HCT116 (cell line): ENCODE measurements around the gene SLC9A2. TPM values are rescaled to one million over a fixed set of nuclear protein-coding genes. Genes with fewer than 3 reads are reported as not detected.

ENCODE experiments used
- ATAC-seq: fragments of 200-7000 bp; cut with Tn5 transposase; 2 replicates; pipeline ENCODE4 v1.9.1; 2020; ENCODE audit warnings: mild to moderate bottlenecking, moderate library complexity
- BruUV-seq: library from RNA; stranded (reverse); fragments of 400-500 nt; replicated peaks from 2 replicates; lab custom pipeline; 2021; lab: Mats Ljungman, UMichigan
- CTCF ChIA-PET: fragments of 300-600 bp; sonication (Branson Sonifier 250); formaldehyde crosslinking; loops from one replicate; lab custom pipeline; 2021; ENCODE audit warnings: antibody characterized with exemption; lab: Charles Lee
- POLR2A ChIA-PET: fragments of 300-600, 350-600 bp; sonication (Branson Sonifier 250); formaldehyde crosslinking; loops from one replicate; lab custom pipeline; 2021; ENCODE audit warnings: antibody characterized with exemption; lab: Charles Lee
- RAD21 ChIA-PET, 2 experiments: fragments of 300-600 bp; sonication (Branson Sonifier 250); formaldehyde crosslinking; loops; one replicate each; lab custom pipeline; 2023; ENCODE audit warnings: low total read pairs in 2 of 2; ENCODE audit not compliant: uncharacterized antibody in 2 of 2, unreplicated experiment in 2 of 2, low non-redundant PET in 1 of 2; lab: Charles Lee
- DNase-seq: peaks from one replicate; pipeline ENCODE4 v3.0.0-alpha.2; 2010; ENCODE audit warnings: low read depth, low spot score
- H2AFZ ChIP-seq: fragments of 200-600 bp; shearing (Covaris generic), sonication (generic); 2 replicates; pipeline ENCODE4 v1.6.1; 2017; ENCODE audit warnings: low read depth, mixed run types, mixed read lengths, antibody characterized with exemption, low read length; ENCODE audit not compliant: poor library complexity, severe bottlenecking
- H3K27ac ChIP-seq: 2 replicates; pipeline ENCODE4 v1.5.1; 2012; ENCODE audit warnings: low read depth, low read length
- H3K27me3 ChIP-seq: fragments of 200-600 bp; sonication (generic); 2 replicates; pipeline ENCODE4 v1.6.1; 2016; ENCODE audit warnings: mixed run types, low read length, mixed read lengths; ENCODE audit not compliant: insufficient read depth
- H3K36me3 ChIP-seq, 2 experiments: fragments of 200-500 bp in 1 of 2; fragments of 200-600 bp in 1 of 2; sonication (Bioruptor generic) in 1 of 2; sonication (generic) in 1 of 2; 2 replicates each; pipeline versions ENCODE4 v1.5.1 to v1.6.1; 2014 to 2016; ENCODE audit warnings: low read length in 2 of 2, inconsistent platforms in 1 of 2, mixed read lengths in 1 of 2, mixed run types in 1 of 2; ENCODE audit not compliant: insufficient read depth in 2 of 2, control insufficient read depth in 1 of 2
- H3K4me1 ChIP-seq, 2 experiments: fragments of 200-600 bp in 1 of 2; sonication (generic) in 1 of 2; 2 replicates each; pipeline versions ENCODE4 v1.5.1 to v1.6.1; 2012 to 2017; ENCODE audit warnings: low read length in 2 of 2, inconsistent platforms in 1 of 2, mild to moderate bottlenecking in 1 of 2, mixed read lengths in 1 of 2, mixed run types in 1 of 2, moderate library complexity in 1 of 2; ENCODE audit not compliant: insufficient read depth in 2 of 2, control insufficient read depth in 1 of 2
- H3K4me2 ChIP-seq: fragments of 200-600 bp; sonication (generic); 2 replicates; pipeline ENCODE4 v1.6.1; 2017; ENCODE audit warnings: mixed run types, low read length, mixed read lengths
- H3K4me3 ChIP-seq, 2 experiments: fragments of 200-600 bp in 1 of 2; sonication (generic) in 1 of 2; replicated peaks in 1 of 2; 2 replicates each; pipeline ENCODE4 v1.5.1; 2011 to 2016; ENCODE audit warnings: low read length in 2 of 2, control low read depth in 1 of 2, low read depth in 1 of 2, mild to moderate bottlenecking in 1 of 2, mixed read lengths in 1 of 2, mixed run types in 1 of 2
- H3K79me2 ChIP-seq: fragments of 200-600 bp; sonication (generic); 2 replicates; pipeline ENCODE4 v1.6.1; 2017; ENCODE audit warnings: mild to moderate bottlenecking, mixed run types, low read length, moderate library complexity, mixed read lengths; ENCODE audit not compliant: insufficient read depth
- H3K9ac ChIP-seq: fragments of 200-600 bp; sonication (generic); 2 replicates; pipeline ENCODE4 v1.6.1; 2016; ENCODE audit warnings: low read length, mixed read lengths
- H3K9me2 ChIP-seq: fragments of 200-600 bp; sonication (generic), shearing (Covaris generic); 2 replicates; pipeline ENCODE4 v1.6.1; 2017; ENCODE audit warnings: mixed run types, mild to moderate bottlenecking, moderate library complexity; ENCODE audit not compliant: insufficient read depth
- H3K9me3 ChIP-seq, 2 experiments: fragments of 200-500 bp in 1 of 2; fragments of 200-600 bp in 1 of 2; sonication (Bioruptor generic) in 1 of 2; sonication (generic) in 1 of 2; 2 replicates each; pipeline ENCODE4 v1.6.1; 2014 to 2017; ENCODE audit warnings: low read length in 2 of 2, mixed read lengths in 2 of 2, inconsistent platforms in 1 of 2, low read depth in 1 of 2, mild to moderate bottlenecking in 1 of 2, mixed run types in 1 of 2, moderate library complexity in 1 of 2; ENCODE audit not compliant: control insufficient read depth in 1 of 2, insufficient read depth in 1 of 2
- H4K20me1 ChIP-seq: fragments of 200-600 bp; sonication (generic), shearing (Covaris generic); 2 replicates; pipeline ENCODE4 v1.6.1; 2017; ENCODE audit warnings: mixed run types, mild to moderate bottlenecking, moderate library complexity; ENCODE audit not compliant: insufficient read depth
- CBX3 ChIP-seq: IDR thresholded peaks from 2 replicates; pipeline ENCODE4 v1.6.1; 2012; ENCODE audit warnings: low read depth
- CEBPB ChIP-seq: IDR thresholded peaks from 2 replicates; pipeline ENCODE4 v1.6.1; 2012; ENCODE audit warnings: low read depth
- EGR1 ChIP-seq: IDR thresholded peaks from 2 replicates; pipeline ENCODE4 v1.6.1; 2012; ENCODE audit warnings: low read depth
- ELF1 ChIP-seq: IDR thresholded peaks from 2 replicates; pipeline ENCODE4 v1.6.1; 2012; ENCODE audit warnings: low read depth, borderline replicate concordance
- EZH2 ChIP-seq: fragments of 200-600 bp; sonication (generic); IDR thresholded peaks from 2 replicates; pipeline ENCODE4 v1.6.1; 2017; ENCODE audit warnings: antibody characterized with exemption, mixed run types
- EZH2phosphoT487 ChIP-seq: fragments of 200-600 bp; IDR thresholded peaks from 2 replicates; pipeline ENCODE4 v1.6.1; 2018; ENCODE audit warnings: antibody characterized with exemption, borderline replicate concordance
- FOSL1 ChIP-seq: IDR thresholded peaks from 2 replicates; pipeline ENCODE4 v1.6.1; 2012; ENCODE audit warnings: low read depth
- JUND ChIP-seq: IDR thresholded peaks from 2 replicates; pipeline ENCODE4 v1.6.1; 2012
- POLR2A ChIP-seq: IDR thresholded peaks from 2 replicates; pipeline ENCODE4 v1.7.0; 2011; ENCODE audit warnings: borderline replicate concordance; ENCODE audit not compliant: insufficient read depth, insufficient read length; ENCODE audit errors: extremely low read depth
- POLR2AphosphoS5 ChIP-seq: IDR thresholded peaks from 2 replicates; pipeline ENCODE4 v1.6.1; 2011; ENCODE audit warnings: mild to moderate bottlenecking, low read depth, low read length, moderate library complexity
- RAD21 ChIP-seq: IDR thresholded peaks from 2 replicates; pipeline ENCODE4 v1.6.1; 2012; ENCODE audit warnings: low read depth, mild to moderate bottlenecking
- REST ChIP-seq: IDR thresholded peaks from 2 replicates; pipeline ENCODE4 v1.6.1; 2012; ENCODE audit warnings: low read depth
- SRF ChIP-seq: IDR thresholded peaks from 2 replicates; pipeline ENCODE4 v1.6.1; 2012; ENCODE audit warnings: low read depth
- TCF7L2 ChIP-seq: IDR thresholded peaks from 2 replicates; pipeline ENCODE4 v1.7.0; 2011; ENCODE audit warnings: borderline replicate concordance, inconsistent platforms; ENCODE audit not compliant: insufficient read depth, insufficient read length; ENCODE audit errors: extremely low read depth
- YY1 ChIP-seq: IDR thresholded peaks from 2 replicates; pipeline ENCODE4 v1.6.1; 2011; ENCODE audit warnings: low read length, low read depth, moderate library complexity, mild to moderate bottlenecking; ENCODE audit not compliant: insufficient replicate concordance; ENCODE audit errors: extremely low read depth
- ZBTB33 ChIP-seq: IDR thresholded peaks from 2 replicates; pipeline ENCODE4 v1.6.1; 2011; ENCODE audit warnings: mild to moderate bottlenecking, low read length, moderate library complexity; ENCODE audit not compliant: insufficient replicate concordance; ENCODE audit errors: extremely low read depth
- ZFX ChIP-seq: fragments of 450-650 bp; IDR thresholded peaks from 2 replicates; pipeline ENCODE4 v1.6.1; 2017
- ZNF274 ChIP-seq: fragments of 200-500 bp; sonication (Bioruptor generic); IDR thresholded peaks from 2 replicates; pipeline ENCODE4 v1.6.1; 2014; ENCODE audit warnings: mild to moderate bottlenecking, low read depth, low read length, inconsistent platforms
- intact Hi-C: fragments of 100-400 bp; cut with micrococcal nuclease; formaldehyde crosslinking; loops from 2 replicates; pipeline ENCODE4 v1.10.0; 2022
- total RNA-seq: library from RNA; stranded (reverse); gene quantifications from one replicate; pipeline ENCODE4 v1.2.1, GENCODE V29; 2021; ENCODE audit not compliant: unreplicated experiment

SLC9A2 gene
- total RNA-seq, 1 experiment from 2014 or later = 1.4 TPM

- Histone ChIP-seq H3K79me2 (no peaks in the 10 kb centered on the region), H3K4me2 (no peak overlapping the region), H3K36me3 (no peaks in the 10 kb centered on the region), H3K9me2 (no peaks in the 10 kb centered on the region), H3K4me1 (peaks cover 4 to 14% of the 10 kb centered on the region in 2 experiments; a peak in 3 of 4 replicates), H3K27me3 (no peaks in the 10 kb centered on the region), H4K20me1 (no peaks in the 10 kb centered on the region), H3K9me3 (no peaks in the 10 kb centered on the region), H3K4me3 (no peak overlapping the region), H2AFZ (no peak overlapping the region), H3K9ac (no peak overlapping the region)
- no TSS peak for BruUV-seq
- CTCF ChIA-PET = no interaction called here
- intact Hi-C loops = no loop called here
- ATAC-seq (no peak), DNase-seq (no peak)
- POLR2A ChIA-PET = no interaction called here
- RAD21 ChIA-PET = no interaction called here
- TF ChIP-seq POLR2AphosphoS5 = no peak
- no peak for TF ChIP-seq CEBPB
- no peak for TF ChIP-seq EZH2phosphoT487
- no peak for TF ChIP-seq REST
- no peak for TF ChIP-seq ELF1
- TF ChIP-seq CBX3 = no peak
- no peak for TF ChIP-seq POLR2A
- no peak for TF ChIP-seq EGR1
- no peak for TF ChIP-seq TCF7L2
- no peak for TF ChIP-seq ZNF274
- no peak for TF ChIP-seq YY1
- TF ChIP-seq ZBTB33 = no peak
- TF ChIP-seq ZFX = no peak
- TF ChIP-seq RAD21 = no peak
- no peak for TF ChIP-seq FOSL1
- no peak for TF ChIP-seq SRF
- TF ChIP-seq EZH2 = no peak
- no peak for TF ChIP-seq JUND
- TF ChIP-seq, all 23 proteins: peak for 0
- no peak overlapping the region for H3K27ac ChIP-seq
These were observed 44.0 kb downstream of the SLC9A2 start for GRCh38 chr2:102663381-102663780.
